Activated T-cell treated with anti-CD3 and anti-CD28 coated beads for 48 hours (primary cell): Measurements from ENCODE around the gene RGR.

Experiments used
- DNase-seq: peaks from one replicate; pipeline ENCODE4 v3.0.0-alpha.2; 2020; ENCODE audit warnings: low read depth

RGR gene

DNA sequence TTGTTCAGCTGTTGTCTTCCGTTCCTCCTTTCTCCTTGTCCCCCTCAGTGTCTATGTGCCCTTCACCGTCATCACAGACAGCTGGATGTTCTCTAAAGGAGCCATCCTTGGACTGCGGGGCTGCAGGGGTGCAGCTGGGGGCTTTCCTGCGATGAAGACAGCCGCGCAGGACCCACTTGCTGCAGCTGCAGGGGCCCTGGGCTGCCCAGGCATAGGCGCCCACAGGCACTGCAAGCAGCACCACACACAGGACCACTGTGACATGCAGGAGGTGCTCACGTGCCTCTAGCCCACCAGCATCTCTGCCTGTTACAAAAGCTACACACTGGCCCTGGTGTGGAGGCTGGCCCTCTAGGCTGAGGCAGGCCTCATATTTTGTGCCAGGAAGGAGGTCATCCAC lies 22.9 kb upstream of the RGR start:
- no peak for DNase-seq

DNA sequence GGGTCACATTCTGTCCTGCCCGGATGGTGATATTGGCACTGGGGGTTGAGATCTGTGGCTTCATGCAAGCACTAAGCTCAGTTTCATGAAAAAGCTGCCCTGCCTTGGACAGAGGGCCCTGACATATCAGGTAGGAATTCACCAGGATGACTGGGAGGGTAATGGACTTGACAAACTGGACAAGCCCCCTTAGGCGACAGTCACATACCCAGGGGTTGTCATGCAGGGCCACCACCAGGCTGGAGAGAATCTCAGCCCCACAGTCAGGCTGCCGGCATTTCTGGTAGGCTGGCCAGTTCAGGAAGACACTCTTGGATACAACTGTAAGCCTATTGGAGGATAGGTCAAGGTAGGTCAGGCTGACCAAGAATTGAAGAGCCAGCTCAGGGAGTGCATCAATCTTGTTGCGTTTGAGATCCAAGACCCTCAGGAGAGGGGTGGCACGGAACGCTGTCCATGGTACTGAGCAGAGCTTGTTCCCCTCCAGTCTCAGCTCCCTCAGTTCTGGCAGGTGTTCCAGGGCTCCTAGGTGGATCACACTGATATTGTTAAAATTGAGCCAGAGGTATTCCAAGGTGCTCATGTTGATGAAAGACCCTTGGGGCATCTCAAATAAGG lies 20.3 kb upstream of the RGR start:
- DNase-seq, result no peak

DNA sequence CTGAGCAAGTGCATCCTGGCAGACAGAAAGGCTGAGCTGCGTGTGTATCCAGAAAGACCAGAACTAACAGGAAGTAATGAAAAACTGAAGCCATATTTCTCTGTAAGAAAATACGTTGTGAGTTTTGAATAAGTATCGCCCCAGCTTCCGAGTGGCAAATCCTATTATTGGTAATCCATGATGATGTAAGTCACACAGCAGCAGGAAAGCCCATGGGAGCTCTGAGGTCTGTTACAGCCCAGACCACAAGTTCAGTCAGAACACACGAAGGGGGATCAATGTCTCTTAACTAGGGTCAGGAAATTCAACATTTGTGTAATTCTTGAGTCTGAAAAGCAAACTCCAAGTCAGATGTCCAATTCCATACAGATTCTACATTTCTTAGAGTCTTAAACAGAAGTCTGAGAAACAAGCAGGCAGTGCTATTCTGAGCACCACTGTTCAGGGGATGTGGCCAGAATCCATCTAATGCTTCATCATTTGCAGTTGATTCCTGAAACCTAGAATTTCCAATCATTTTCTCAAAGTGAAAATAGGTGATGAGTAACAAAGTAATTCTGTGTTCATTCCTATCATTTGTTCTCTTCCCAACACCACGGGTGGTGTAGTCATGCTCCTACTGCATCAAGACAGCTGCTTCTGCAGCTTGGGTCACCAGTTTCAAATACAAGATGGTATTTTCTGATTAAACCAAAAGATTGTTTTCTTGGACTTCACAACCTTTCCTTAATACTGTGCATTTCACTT lies 19.3 kb upstream of the RGR start, which contains the start of gene LRIT2:
LRIT2 (minus strand) TSS at position 118 of the 747 bp plus-strand sequence; CDS start at position 94, 24 bp downstream.
- no peak for DNase-seq

DNA sequence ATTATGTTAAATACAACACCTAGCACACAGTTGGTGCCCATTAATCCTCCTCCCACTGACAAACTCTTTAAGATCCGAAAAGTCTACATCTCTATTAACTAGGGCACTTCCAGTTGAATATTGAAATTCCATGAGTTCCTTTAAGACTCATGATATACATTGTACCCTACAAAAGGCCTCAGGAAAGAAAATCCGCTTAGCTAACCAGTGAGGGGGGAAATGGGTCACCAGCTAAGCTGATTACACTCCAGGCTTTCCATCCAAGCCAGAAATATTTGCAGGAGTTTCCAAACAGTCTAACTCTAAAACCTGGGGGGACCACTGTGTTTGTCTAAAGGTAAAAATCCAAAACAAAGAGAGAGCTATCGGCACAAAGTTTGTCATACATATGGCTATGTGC lies 18.2 kb upstream of the RGR start:
- no peak for DNase-seq

DNA sequence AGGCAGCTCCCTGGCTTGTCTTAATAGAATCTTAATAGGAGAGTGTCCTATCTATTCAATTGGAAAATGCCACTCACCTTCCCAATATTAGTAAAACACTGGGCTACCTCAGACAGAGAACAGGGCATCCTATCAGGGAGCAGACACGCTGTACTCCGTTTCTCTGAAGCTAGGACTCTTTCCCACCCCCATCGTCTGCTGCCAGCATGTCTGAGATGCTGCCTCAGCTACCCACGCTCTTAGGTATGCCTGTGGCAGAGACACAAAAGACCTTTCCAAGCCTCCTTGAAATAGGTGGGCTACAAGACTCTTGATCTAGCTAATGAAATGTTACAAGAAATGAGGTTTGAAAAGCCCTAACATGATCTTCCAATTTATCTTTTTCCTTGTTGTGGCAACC lies 17.0 kb upstream of the RGR start:
- DNase-seq, result no peak

DNA sequence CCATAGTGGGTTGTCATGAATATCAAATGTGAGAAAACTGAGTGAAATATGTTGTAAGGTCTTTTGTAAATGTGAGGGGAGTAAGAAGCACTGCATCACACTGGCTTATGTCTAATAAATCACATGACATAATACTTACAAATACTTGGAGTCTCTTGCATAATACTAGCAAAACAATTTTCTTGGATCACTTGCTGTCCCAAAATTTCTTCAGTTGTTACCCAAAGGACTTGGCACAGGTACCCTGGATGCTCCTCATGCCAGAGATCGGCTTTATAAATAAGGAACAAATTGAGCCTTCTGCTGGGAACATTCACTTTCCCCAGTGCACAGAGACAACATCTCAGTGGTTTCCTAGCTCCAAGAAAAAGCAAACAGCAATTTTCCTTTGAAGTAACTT lies 14.5 kb upstream of the RGR start:
- no peak for DNase-seq

DNA sequence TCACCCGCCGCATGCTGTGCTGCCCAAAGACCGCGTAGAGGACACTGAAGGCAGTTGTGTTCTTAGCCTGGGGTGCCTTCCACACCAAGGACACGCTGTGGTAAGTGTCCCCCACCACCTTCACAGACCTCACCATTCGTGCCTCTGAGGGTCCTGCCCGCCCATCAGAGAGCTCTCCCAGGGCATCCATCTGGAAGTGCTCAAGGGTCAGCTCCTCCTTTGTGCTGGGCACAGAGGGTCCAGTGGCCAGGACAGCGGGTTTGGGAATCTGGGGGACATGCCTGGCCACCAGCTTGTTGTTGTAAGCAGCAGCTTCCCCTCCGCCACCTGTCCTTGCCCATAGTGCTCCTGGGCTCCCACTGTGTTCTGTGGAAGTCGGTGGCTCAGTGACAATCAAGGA lies 12.5 kb upstream of the RGR start:
- no peak for DNase-seq

DNA sequence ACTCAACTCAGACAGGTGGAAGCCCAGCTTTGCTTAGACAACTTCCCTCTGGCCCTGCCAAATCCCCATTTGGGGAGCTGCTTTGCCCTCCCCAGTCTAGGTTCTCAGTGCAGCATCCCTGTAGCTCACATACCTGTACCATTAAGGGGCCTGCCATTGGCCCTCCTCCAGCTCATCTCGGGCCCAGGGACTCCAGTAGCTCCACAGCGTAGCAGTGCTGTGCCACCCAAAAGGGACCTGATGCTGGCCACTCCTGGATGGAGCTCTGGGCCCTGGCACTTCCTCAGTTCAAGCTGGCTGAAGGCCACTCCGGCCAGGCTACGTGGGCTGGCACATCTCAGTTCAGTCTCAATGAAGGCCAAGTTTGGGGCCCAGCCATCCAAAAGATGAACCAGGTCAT lies 10.9 kb upstream of the RGR start:
- DNase-seq, result no peak

DNA sequence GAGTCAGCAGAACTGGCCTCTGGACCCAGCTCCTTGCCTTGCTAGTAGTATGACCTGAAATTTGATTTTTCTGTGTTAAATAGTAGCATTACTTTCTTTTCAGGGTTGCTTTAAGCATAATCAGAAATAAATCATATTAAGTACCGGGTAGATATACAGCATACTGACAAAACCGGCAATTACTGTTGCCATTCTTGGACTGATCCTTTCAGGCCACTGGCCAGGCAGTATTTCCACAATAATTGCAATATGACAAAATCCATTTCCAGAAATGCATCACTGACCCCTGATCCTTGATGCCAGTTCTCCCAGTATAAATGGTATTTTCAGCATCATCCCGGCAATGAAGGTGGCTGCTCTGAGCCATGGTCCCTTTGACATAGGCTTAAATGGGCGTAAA lies 10.4 kb upstream of the RGR start:
- no peak for DNase-seq

DNA sequence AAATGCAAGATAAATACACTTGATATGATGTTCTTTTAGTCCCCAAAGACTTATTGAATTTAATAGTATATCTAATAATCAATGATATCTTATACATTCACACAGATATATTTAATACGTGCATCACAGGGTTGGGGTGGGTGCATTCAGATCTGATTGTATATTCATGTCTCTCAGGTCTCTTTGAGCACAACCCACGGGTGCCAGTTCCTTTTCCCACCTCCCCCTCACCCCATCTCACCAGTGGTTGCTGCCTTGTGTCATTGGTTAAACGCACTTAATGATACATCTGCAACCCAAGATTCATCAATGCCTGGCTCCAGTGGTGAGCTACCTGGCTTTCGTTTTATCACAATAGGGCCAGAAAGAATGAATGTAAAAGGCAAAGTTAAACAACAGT lies 9.8 kb upstream of the RGR start:
- DNase-seq, result no peak

DNA sequence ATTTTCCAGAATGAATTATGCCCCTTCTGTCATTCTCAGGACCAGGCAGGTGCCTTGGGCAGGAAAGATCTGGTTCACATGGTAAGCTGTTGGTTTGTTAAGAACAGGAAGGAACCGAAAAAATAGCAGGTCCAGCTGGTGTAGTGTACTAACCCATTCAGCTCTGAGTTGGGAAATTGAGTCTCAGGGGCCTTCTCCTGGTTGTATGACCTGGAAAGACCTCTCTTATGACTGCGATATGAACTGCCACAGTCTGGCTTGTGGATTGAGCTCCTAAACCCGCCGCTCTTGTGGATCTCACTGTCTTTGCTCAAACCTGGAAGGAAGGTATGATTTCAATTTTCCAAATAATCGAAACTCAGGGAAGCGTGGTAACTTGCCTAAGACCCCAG lies 8.1 kb upstream of the RGR start:
- no peak for DNase-seq

DNA sequence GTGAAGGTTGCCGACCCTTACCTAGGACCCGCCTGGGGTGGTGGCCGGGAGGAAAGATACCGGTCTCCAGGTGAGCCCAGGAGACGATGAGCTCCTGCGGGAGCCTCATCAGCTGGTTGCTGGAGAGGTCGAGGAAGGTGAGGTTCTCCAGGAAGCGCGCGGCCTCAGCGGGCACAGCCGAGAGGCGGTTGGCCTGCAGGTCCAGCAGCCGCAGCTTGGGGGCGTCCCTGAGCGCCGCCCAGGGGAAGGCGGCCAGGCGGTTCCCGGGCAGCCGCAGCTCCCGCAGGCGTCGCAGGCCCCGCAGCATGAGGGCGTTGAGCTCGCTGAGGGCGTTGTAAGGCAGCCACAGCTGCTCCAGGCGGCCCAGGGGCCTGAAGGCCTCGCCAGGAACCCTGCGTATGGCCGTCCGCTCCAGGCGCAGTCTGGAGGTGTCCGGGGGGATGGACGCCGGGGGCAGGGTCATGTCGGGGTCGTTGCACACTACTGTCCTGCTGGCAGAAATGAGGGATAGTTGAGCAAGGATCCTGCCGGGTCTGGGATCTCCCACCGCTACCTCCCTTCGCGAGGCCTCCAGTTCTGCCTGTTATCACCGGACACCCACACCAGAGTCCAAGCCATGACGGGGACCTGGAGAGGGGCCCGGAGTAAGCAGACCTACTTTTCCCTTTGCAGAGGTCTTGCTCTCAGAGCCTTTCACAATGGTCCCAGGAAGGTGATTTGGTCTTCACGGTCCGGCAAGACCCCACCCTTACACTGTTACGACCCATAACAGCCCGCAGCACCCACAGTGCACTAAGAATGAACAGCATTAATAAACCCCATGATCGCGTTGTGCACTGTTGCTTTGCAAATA lies 7.4 kb upstream of the RGR start:
- DNase-seq, result peak; percentile 6

DNA sequence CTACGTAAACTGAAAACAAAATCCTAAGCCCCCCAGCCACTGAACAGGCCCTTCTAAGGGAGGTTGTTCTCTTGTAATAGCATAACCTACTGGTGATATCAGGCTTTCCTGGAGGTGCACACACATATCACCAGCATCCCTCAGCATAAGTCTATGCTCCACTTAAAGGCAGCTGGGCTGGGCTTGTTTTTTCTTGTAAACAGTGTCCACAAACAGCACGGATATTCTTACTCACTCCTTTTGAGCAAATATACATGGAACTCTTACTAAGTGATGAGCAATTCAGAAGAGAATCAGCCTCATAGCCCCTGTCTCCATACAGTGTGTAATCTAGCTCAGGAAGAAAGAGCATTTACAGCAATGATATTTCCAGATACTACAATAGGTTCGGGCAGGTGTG lies 5.9 kb upstream of the RGR start:
- no peak for DNase-seq

DNA sequence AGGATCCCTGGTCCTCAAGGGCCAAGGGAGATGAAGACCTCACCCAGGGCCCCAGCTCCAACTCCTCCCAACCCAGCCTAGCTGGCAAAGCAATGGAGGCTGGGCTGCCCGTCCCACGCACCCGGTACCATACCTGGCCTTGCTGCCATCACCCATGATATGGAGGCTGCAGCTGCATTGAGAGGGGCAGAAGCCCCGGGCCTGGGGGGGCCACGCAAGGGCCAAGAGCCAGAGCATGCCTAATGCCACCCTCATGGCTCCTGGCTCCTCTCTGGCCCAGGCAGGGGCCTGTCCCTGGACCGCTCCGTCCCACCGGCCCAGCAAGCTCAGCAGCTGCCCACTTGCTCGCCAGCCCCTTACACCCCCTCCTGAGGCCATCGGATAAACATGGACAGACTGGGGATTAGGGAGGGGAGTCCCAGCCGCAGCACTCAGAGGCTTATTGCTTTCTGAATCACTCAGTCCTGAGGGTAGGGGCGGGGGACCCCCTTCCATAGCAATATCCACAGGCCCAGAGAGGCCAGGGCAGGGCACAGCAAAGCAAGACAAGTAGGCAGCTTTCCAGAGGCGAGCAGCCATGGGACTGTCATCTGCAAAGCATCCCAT lies 3.6 kb upstream of the RGR start, which contains the start of gene LRIT1:
LRIT1 (minus strand) TSS at position 362 of the 606 bp plus-strand sequence; CDS start at position 255, 107 bp downstream.
- DNase-seq, result no peak

DNA sequence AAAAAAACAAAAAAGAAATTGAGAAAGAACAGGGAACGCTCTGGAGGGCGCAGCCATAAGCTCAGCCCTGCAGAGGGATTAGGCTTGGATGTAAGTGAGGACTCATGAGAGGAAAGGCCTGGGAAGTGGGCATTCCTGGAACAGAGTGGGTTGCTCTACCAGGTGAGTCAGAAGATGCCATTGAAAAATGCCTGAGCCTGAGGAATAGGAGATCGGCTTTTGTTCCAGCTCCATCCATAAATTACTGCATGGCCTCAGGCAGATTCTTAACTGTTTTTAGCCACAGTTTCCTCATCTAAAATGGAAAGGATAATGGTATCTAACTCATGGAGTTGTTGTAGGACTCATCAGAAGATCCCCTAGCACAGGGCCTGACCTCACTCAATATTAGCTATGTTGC lies 1.1 kb upstream of the RGR start:
- no peak for DNase-seq

DNA sequence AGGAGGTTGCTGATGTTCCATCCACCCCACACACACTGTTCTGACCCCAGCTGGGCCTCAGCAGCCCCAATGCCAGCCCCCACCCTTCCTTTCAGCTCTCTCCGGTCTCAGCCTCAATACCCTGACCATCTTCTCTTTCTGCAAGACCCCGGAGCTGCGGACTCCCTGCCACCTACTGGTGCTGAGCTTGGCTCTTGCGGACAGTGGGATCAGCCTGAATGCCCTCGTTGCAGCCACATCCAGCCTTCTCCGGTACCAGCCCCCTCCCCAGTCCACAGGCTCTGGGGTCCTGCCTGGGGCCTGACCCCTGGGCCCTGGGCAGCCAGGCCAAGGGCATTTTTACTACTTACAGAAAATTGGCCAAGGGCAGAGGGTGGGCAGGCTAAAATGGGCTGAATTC lies 2.6 kb downstream of the RGR start:
- no peak for DNase-seq

DNA sequence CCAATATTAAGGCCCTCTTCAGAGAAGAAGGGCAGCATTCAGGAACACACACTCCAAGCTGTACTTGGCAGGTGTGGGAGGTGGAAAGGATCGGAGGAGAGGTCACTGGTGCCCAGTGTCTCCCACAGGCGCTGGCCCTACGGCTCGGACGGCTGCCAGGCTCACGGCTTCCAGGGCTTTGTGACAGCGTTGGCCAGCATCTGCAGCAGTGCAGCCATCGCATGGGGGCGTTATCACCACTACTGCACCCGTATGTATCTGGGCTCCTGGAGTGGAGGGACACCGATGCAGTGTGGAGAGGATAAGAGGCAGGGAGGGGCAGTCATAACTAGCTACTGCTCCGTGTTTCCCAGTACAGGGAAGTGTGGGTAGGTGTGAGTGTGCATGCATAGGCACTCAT lies 3.9 kb downstream of the RGR start:
- DNase-seq, result no peak

DNA sequence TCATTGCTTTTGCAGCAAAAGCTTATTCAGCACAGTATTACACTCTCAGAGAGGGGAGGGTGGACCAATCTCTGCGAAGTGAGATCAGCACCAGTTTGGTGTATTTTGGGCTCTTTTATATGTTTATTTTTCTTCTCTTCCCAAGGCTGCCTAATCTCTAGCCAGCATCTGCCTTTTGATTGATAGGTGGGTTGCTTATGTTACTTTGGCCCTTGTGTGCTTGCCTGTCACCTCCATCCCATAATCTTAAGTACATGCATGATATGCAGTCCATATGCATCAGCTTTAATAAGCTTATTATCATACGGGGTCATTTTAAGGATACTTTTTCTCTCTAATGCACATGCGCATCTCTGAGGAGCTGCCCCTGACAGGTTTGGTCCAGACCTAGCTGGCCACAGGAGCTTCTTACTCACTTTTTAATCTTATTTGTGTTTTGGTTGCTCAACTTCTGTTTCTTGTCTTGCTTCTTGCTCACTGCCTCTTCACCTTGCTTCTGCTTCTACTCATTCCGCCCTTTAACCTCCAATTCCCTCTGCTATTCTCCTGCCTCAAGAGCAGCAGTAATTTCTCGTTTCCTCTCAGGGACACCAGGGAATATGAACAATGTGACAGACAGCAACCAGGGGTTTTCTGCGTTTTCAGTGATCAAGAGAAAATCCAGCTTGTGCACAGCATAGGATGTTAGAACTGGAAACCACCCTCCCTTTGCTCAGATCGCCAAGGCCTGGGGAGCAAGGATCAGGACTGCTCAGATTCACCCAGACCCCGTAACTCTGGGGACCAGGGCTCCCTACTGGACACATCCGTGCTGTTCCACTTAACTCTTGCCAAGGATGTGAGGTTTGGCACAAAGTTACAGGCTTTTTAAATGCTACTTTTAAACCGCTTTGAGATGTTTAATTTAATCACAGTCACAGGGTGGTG lies 10.0 kb downstream of the RGR start:
- DNase-seq, result no peak

DNA sequence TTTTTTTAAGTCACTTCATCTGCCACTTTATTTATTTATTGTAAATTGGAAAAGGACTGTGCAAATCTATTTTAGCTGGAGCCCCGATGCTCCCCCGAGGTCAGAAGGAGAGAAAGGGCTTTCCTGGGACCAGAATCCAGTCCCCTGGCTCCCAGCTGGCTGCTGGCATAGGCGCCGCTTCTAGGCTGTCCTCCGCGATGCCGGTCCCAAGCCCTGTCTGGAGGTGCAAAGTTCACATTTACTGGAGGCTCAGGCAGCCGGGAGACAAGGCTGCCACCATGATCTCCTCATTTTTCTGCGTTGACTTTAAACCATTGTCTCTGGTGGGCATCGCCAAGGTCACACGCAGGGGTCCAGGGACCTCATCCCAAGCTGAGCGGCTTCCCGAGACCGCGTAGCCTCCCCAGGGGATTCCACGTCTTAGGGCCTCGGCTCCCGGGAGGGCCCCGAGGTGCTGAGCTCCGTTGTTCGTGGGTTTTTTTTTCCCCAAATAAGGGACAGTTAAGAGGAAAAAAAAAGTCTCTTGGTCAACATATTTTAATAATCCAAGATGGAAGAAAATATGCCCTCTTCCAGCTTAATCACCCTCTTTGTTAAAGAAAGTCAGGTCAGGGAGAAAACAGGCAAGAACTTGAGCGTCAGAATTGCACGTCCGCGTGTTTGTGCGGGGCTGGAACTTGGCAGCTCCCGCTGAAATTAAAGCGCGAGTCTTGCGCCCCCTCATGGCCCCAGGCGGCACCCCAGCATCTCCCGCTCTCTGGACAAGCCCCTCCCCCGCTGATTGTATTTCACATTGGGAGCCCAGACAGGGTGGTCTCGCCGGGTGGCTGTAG lies 11.9 kb downstream of the RGR start:
- DNase-seq, result peak; percentile 56

DNA sequence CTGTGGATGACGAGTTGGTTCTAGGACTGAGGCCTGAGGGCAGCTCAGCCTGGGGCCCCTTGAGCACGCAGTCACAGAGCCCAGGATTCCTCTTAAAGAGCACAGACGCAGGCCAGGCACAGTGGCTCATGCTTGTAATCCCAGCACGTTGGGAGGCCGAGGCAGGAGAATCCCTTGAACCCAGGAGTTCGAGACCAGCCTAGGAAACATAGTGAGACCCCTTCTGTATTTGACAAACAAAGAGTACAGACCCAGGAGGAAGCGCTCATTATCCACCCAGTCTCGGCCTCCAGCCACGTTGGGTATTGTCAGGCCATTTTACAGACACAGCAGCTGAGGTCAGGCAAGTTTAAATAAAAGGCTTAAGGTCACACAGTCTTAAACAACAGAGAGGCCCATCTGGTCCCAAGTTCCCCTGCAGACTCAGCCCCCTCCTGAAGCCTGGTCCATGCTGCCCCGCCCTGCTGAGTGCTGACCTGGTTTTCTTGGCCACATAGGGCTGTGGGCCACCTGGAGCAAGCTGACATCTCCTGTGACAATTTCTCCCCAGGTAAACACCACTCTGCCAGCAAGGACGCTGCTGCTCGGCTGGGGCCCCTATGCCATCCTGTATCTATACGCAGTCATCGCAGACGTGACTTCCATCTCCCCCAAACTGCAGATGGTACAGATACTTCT lies 12.6 kb downstream of the RGR start:
- no peak for DNase-seq
